Panc1 (cell line): ENCODE results near the gene ANKRD23. TPM values are rescaled to one million over a fixed set of nuclear protein-coding genes. Genes with fewer than 3 reads are reported as not detected.

ENCODE experiments used
- ATAC-seq: fragments of 200-7000 bp; cut with Tn5 transposase; 2 replicates; pipeline ENCODE4 v1.9.1; 2020; ENCODE audit warnings: mild to moderate bottlenecking, moderate library complexity
- BruUV-seq: library from RNA; stranded (reverse); fragments of 400-500 nt; replicated peaks from 2 replicates; lab custom pipeline; 2021; lab: Mats Ljungman, UMichigan
- CTCF ChIA-PET: fragments of 300-600 bp; sonication (Branson Sonifier 250); formaldehyde crosslinking; loops from one replicate; lab custom pipeline; 2022; ENCODE audit warnings: antibody characterized with exemption; lab: Charles Lee
- POLR2A ChIA-PET: fragments of 300-600 bp; sonication (Branson Sonifier 250); formaldehyde crosslinking; loops from one replicate; lab custom pipeline; 2022; ENCODE audit warnings: antibody characterized with exemption; lab: Charles Lee
- DNase-seq: peaks from one replicate; pipeline ENCODE4 v3.0.0-alpha.2; 2010; ENCODE audit warnings: low read depth, low spot score
- H3K27ac ChIP-seq: 2 replicates; pipeline ENCODE4 v1.5.1; 2011; ENCODE audit warnings: mild to moderate bottlenecking, low read length, inconsistent platforms
- H3K27me3 ChIP-seq: fragments of 200-500 bp; sonication (Bioruptor generic); 2 replicates; pipeline ENCODE4 v1.6.0; 2014; ENCODE audit warnings: low read length, inconsistent platforms; ENCODE audit not compliant: control insufficient read depth, insufficient read depth
- H3K36me3 ChIP-seq: fragments of 200-500 bp; sonication (Bioruptor generic); 2 replicates; pipeline ENCODE4 v1.5.1; 2014; ENCODE audit warnings: inconsistent platforms, mild to moderate bottlenecking, low read length, moderate library complexity; ENCODE audit not compliant: control insufficient read depth, insufficient read depth
- H3K4me1 ChIP-seq: 2 replicates; pipeline ENCODE4 v1.5.1; 2011; ENCODE audit warnings: inconsistent platforms, mild to moderate bottlenecking, low read length, moderate library complexity; ENCODE audit not compliant: control insufficient read depth, insufficient read depth
- H3K4me3 ChIP-seq, 2 experiments: 2 replicates each; pipeline ENCODE4 v1.5.1; 2011 to 2012; ENCODE audit warnings: low read depth in 2 of 2, low read length in 2 of 2, mild to moderate bottlenecking in 2 of 2, inconsistent platforms in 1 of 2, moderate library complexity in 1 of 2
- H3K9me3 ChIP-seq: fragments of 200-500 bp; sonication (Bioruptor generic); 2 replicates; pipeline ENCODE4 v1.5.1; 2014; ENCODE audit warnings: low read depth, mild to moderate bottlenecking, inconsistent platforms, low read length, moderate library complexity; ENCODE audit not compliant: control insufficient read depth, insufficient read depth
- CTCF ChIP-seq: fragments of 450-650 bp; IDR thresholded peaks from 2 replicates; pipeline ENCODE4 v1.5.1; 2017; ENCODE audit warnings: mild to moderate bottlenecking
- POLR2AphosphoS5 ChIP-seq: IDR thresholded peaks from 2 replicates; pipeline ENCODE4 v1.6.1; 2012; ENCODE audit warnings: mild to moderate bottlenecking, low read depth, low read length, moderate library complexity
- REST ChIP-seq, 2 experiments: IDR thresholded peaks; 2 replicates each; pipeline ENCODE4 v1.6.1; 2011 to 2012; ENCODE audit warnings: low read depth in 2 of 2, control low read depth in 1 of 2, low read length in 1 of 2, mild to moderate bottlenecking in 1 of 2, moderate library complexity in 1 of 2; ENCODE audit not compliant: insufficient read depth in 1 of 2
- SIN3A ChIP-seq: IDR thresholded peaks from 2 replicates; pipeline ENCODE4 v1.6.1; 2012; ENCODE audit warnings: low read depth, mild to moderate bottlenecking, low read length, moderate library complexity, borderline replicate concordance; ENCODE audit not compliant: insufficient read depth
- in situ Hi-C: cut with HindIII; loops from 2 replicates; pipeline ENCODE4 v1.10.0; 2016; ENCODE audit warnings: low sequenced_read_pairs, low pct_unique_long_range_greater_than_20kb
- intact Hi-C: fragments of 100-400 bp; cut with micrococcal nuclease; formaldehyde crosslinking; loops from one replicate; pipeline ENCODE4 v1.10.0; 2022; ENCODE audit not compliant: unreplicated experiment
- total RNA-seq: library from RNA; stranded (reverse); gene quantifications from one replicate; pipeline ENCODE4 v1.2.1, GENCODE V29; 2021; ENCODE audit not compliant: unreplicated experiment

ANKRD23 gene
- total RNA-seq, 1 experiment from 2014 or later = 3.2 TPM

- in situ Hi-C loops = no loop called here
- CTCF ChIA-PET = no interaction called here
- Histone ChIP-seq H3K4me1 (no peaks in the 10 kb centered on the region), H3K9me3 (no peaks in the 10 kb centered on the region), H3K27ac (no peak overlapping the region), H3K36me3 (no peaks in the 10 kb centered on the region), H3K27me3 (no peaks in the 10 kb centered on the region), H3K4me3 (no peak overlapping the region)
- ATAC-seq (no peak), DNase-seq (no peak)
- intact Hi-C loops = no loop called here
- POLR2A ChIA-PET = interaction anchor here (0.6 kb wide), 2 partner anchors 63 to 223 kb away, joined by 4 to 5 read pairs; no protein-coding TSS in a partner anchor
- TF ChIP-seq CTCF = no peak
- TF ChIP-seq REST (IDR thresholded peaks at IDR 0.05; ENCODE audit: insufficient read depth in 1 of 2, low read depth in 2 of 2, low read length in 1 of 2) = no peak
- TF ChIP-seq SIN3A = no peak
- TF ChIP-seq POLR2AphosphoS5 = no peak
- BruUV-seq = no TSS peak
Observed at GRCh38 chr2:96842600-96842999, 1.2 kb downstream of the ANKRD23 start.

GRCh38 chr2:96841701-96842495 lies 1.9 kb downstream of the ANKRD23 start:
- BruUV-seq = no TSS peak
- H3K27ac ChIP-seq = no peak overlapping the region
- no peak for TF ChIP-seq CTCF
- no peaks in the 10 kb centered on the region for H3K9me3 ChIP-seq
- no peaks in the 10 kb centered on the region for H3K4me1 ChIP-seq
- ATAC-seq = no peak
- H3K36me3 ChIP-seq = no peaks in the 10 kb centered on the region; the same call in 1 of the 2 replicates
- no peak overlapping the region for H3K4me3 ChIP-seq
- POLR2A ChIA-PET = interaction anchor here (0.6 kb wide), 2 partner anchors 63 to 222 kb away, joined by 4 to 5 read pairs; no protein-coding TSS in a partner anchor
- in situ Hi-C loops = no loop called here
- CTCF ChIA-PET = no interaction called here
- H3K27me3 ChIP-seq = no peaks in the 10 kb centered on the region
- no peak for DNase-seq
- intact Hi-C loops = no loop called here
